Spinal cord (tissue), 10 donors: ENCODE measurements around the gene PCSK6. TPM values are rescaled to one million over a fixed set of nuclear protein-coding genes. Genes with fewer than 3 reads are reported as not detected.
A peak's percentile ranks its signal among the peaks of the same experiment; 100 is the strongest.

Source experiments
- DNase-seq, 6 donors: peaks; one replicate each; pipeline versions ENCODE4 v3.0.0 to v3.0.0-alpha.2; 2013 to 2015; ENCODE audit warnings: low spot score in 6 of 6, low read depth in 4 of 6
- H3K27ac ChIP-seq: one replicate; pipeline ENCODE4 v1.5.1; 2013; ENCODE audit warnings: low read depth, low read length, control low read depth
- H3K27me3 ChIP-seq: one replicate; pipeline ENCODE4 v1.6.1; 2013; ENCODE audit warnings: low read length; ENCODE audit not compliant: control insufficient read depth, insufficient read depth
- H3K36me3 ChIP-seq: one replicate; pipeline ENCODE4 v1.6.1; 2013; ENCODE audit warnings: low read length; ENCODE audit not compliant: control insufficient read depth, insufficient read depth
- H3K4me1 ChIP-seq: one replicate; pipeline ENCODE4 v1.6.1; 2013; ENCODE audit warnings: low read length; ENCODE audit not compliant: control insufficient read depth, insufficient read depth
- H3K4me3 ChIP-seq: one replicate; pipeline ENCODE4 v1.5.1; 2013; ENCODE audit warnings: low read depth, low read length, control low read depth
- H3K9me3 ChIP-seq: one replicate; pipeline ENCODE4 v1.6.1; 2013; ENCODE audit warnings: low read length; ENCODE audit not compliant: control insufficient read depth, insufficient read depth
- whole genome bisulfite sequencing: methylation state at CpG from one replicate; pipeline ENCODE4 v1.1.5; 2013; ENCODE audit warnings: missing lambda C conversion rate; ENCODE audit not compliant: insufficient coverage; 5-methylcytosine and 5-hydroxymethylcytosine counted together
- polyA plus RNA-seq, 2 donors: library from polyadenylated mRNA; unstranded; fragments of 120-200 nt; gene quantifications; one replicate each; pipeline ENCODE4 v1.2.1, GENCODE V29; 2013; ENCODE audit not compliant: insufficient read length in 2 of 2
- total RNA-seq, 2 donors: library from RNA; depleted of rRNA in 1 of 2; stranded (reverse); fragments of 120-200 nt in 1 of 2; fragments of >200 nt in 1 of 2; gene quantifications; one replicate each; pipeline versions ENCODE4 v1.2.3 to v1.2.4, GENCODE V29; 2013 to 2014
- donor health status: healthy.

Gene PCSK6
- total and polyA plus RNA-seq, 4 donors: 8.6 to 14.3 (median 11.7) TPM

- Histone ChIP-seq H3K9me3 (no peaks in the 10 kb centered on the region), H3K27ac (no peak overlapping the region), H3K4me3 (no peak overlapping the region), H3K27me3 (no peaks in the 10 kb centered on the region), H3K4me1 (peaks cover 5% of the 10 kb centered on the region), H3K36me3 (peaks cover 8% of the 10 kb centered on the region)
- DNase-seq: no peak
- WGBS: 94% methylated on average over 24 of the region's 24 CpGs
Observed at GRCh38 chr15:101398247-101398646, 91.3 kb downstream of the PCSK6 start.

GRCh38 chr15:101397521-101398003 is 91.9 kb downstream of the PCSK6 start:
- no peak overlapping the region for H3K27ac ChIP-seq
- WGBS: 82% methylated on average over 12 of the region's 12 CpGs
- peaks cover 5% of the 10 kb centered on the region for H3K4me1 ChIP-seq
- peaks cover 8% of the 10 kb centered on the region for H3K36me3 ChIP-seq
- no peak for DNase-seq
- H3K4me3 ChIP-seq: no peak overlapping the region
- H3K27me3 ChIP-seq: no peaks in the 10 kb centered on the region
- H3K9me3 ChIP-seq: no peaks in the 10 kb centered on the region

GRCh38 chr15:101396484-101397261 is 92.8 kb downstream of the PCSK6 start:
- Histone ChIP-seq H3K4me1 (peaks cover 9% of the 10 kb centered on the region), H3K9me3 (no peaks in the 10 kb centered on the region), H3K36me3 (peaks cover 8% of the 10 kb centered on the region), H3K27me3 (no peaks in the 10 kb centered on the region), H3K27ac (no peak overlapping the region), H3K4me3 (no peak overlapping the region)
- DNase-seq: no peak
- 72% methylated on average over 10 of the region's 19 CpGs for WGBS

- H3K36me3 ChIP-seq: peaks cover 10% of the 10 kb centered on the region
- H3K4me3 ChIP-seq: no peak overlapping the region
- H3K27ac ChIP-seq: no peak overlapping the region
- H3K27me3 ChIP-seq: no peaks in the 10 kb centered on the region
- H3K9me3 ChIP-seq: no peaks in the 10 kb centered on the region
- DNase-seq: no peak
- peaks cover 8% of the 10 kb centered on the region for H3K4me1 ChIP-seq
- 92% methylated on average over 9 of the region's 11 CpGs for WGBS
Observed at GRCh38 chr15:101394654-101395053, 94.9 kb downstream of the PCSK6 start.

- 88% methylated on average over 11 of the region's 12 CpGs for WGBS
- no peak overlapping the region for H3K4me3 ChIP-seq
- H3K9me3 ChIP-seq: no peaks in the 10 kb centered on the region
- peaks cover 4% of the 10 kb centered on the region for H3K4me1 ChIP-seq
- H3K27me3 ChIP-seq: no peaks in the 10 kb centered on the region
- no peak overlapping the region for H3K27ac ChIP-seq
- peaks cover 10% of the 10 kb centered on the region for H3K36me3 ChIP-seq
- no peak for DNase-seq
Observed at GRCh38 chr15:101394056-101394630, 95.4 kb downstream of the PCSK6 start.

GRCh38 chr15:101393172-101393571 is 96.3 kb downstream of the PCSK6 start:
- no peak overlapping the region for H3K4me3 ChIP-seq
- H3K27me3 ChIP-seq: no peaks in the 10 kb centered on the region
- peaks cover 6% of the 10 kb centered on the region for H3K36me3 ChIP-seq
- no peak overlapping the region for H3K27ac ChIP-seq
- peaks cover 4% of the 10 kb centered on the region for H3K4me1 ChIP-seq
- no peak for DNase-seq
- H3K9me3 ChIP-seq: no peaks in the 10 kb centered on the region
- WGBS: 94% methylated on average over 9 of the region's 13 CpGs

- Histone ChIP-seq H3K4me3 (no peak overlapping the region), H3K36me3 (peaks cover 3% of the 10 kb centered on the region), H3K9me3 (no peaks in the 10 kb centered on the region), H3K4me1 (peaks cover 4% of the 10 kb centered on the region), H3K27ac (no peak overlapping the region), H3K27me3 (no peaks in the 10 kb centered on the region)
- 82% methylated on average over 13 of the region's 17 CpGs for WGBS
- peak in 1 of 6 donors; percentile 28 for DNase-seq
Observed at GRCh38 chr15:101391981-101392640, 97.4 kb downstream of the PCSK6 start.

GRCh38 chr15:101391431-101391830 is 98.1 kb downstream of the PCSK6 start:
- 76% methylated on average over 7 of the region's 10 CpGs for WGBS
- no peak overlapping the region for H3K27ac ChIP-seq
- no peaks in the 10 kb centered on the region for H3K27me3 ChIP-seq
- H3K36me3 ChIP-seq: peaks cover 3% of the 10 kb centered on the region
- H3K9me3 ChIP-seq: no peaks in the 10 kb centered on the region
- no peak overlapping the region for H3K4me3 ChIP-seq
- DNase-seq: no peak
- H3K4me1 ChIP-seq: peaks cover 4% of the 10 kb centered on the region

- H3K36me3 ChIP-seq: peaks cover 3% of the 10 kb centered on the region
- H3K4me1 ChIP-seq: peaks cover 4% of the 10 kb centered on the region
- no peak overlapping the region for H3K4me3 ChIP-seq
- no peaks in the 10 kb centered on the region for H3K27me3 ChIP-seq
- H3K27ac ChIP-seq: no peak overlapping the region
- DNase-seq: no peak
- no peaks in the 10 kb centered on the region for H3K9me3 ChIP-seq
- WGBS: 85% methylated on average over 7 of the region's 8 CpGs
Observed at GRCh38 chr15:101390462-101390861, 99.0 kb downstream of the PCSK6 start.
